Esophagus muscularis mucosa (tissue), 4 donors: Measurements from ENCODE around the gene DSCAML1. TPM values are rescaled to one million over a fixed set of nuclear protein-coding genes. Genes with fewer than 3 reads are reported as not detected.

Experiments
- DNase-seq: peaks from one replicate; pipeline ENCODE4 v3.0.0-alpha.2; 2017; ENCODE audit errors: extremely low spot score
- H3K27ac ChIP-seq, 4 donors: fragments of 200-600 bp; sonication (generic); replicated peaks in 1 of 4; 1 replicate in 3 of 4; 2 replicates in 1 of 4; pipeline ENCODE4 v1.5.1; 2016 to 2019; ENCODE audit warnings: mild to moderate bottlenecking in 1 of 4
- H3K27me3 ChIP-seq, 4 donors: fragments of 200-600 bp; sonication (generic); one replicate each; pipeline versions ENCODE4 v1.5.1 to v1.6.0; 2016 to 2019
- H3K36me3 ChIP-seq, 4 donors: fragments of 200-600 bp; sonication (generic); one replicate each; pipeline ENCODE4 v1.5.1; 2016 to 2019
- H3K4me1 ChIP-seq, 4 donors: fragments of 200-600 bp; sonication (generic); one replicate each; pipeline ENCODE4 v1.5.1; 2016 to 2019
- H3K4me3 ChIP-seq, 4 donors: fragments of 200-600 bp; sonication (generic); 1 replicate in 2 of 4; 2 replicates in 2 of 4; pipeline ENCODE4 v1.5.1; 2016 to 2019; ENCODE audit warnings: mild to moderate bottlenecking in 4 of 4, moderate library complexity in 1 of 4
- H3K9me3 ChIP-seq, 4 donors: fragments of 200-600 bp; sonication (generic); 1 replicate in 3 of 4; 2 replicates in 1 of 4; pipeline ENCODE4 v1.5.1; 2016 to 2019
- CTCF ChIP-seq, 3 experiments: fragments of 200-600 bp in 2 of 3; fragments of 450-650 bp in 1 of 3; sonication (generic) in 2 of 3; IDR thresholded peaks; one replicate each; pipeline ENCODE4 v1.5.1; 2017 to 2019; ENCODE audit warnings: antibody characterized with exemption in 3 of 3, mild to moderate bottlenecking in 2 of 3, moderate library complexity in 1 of 3
- EP300 ChIP-seq: sonication (generic); formaldehyde crosslinking; IDR thresholded peaks from one replicate; pipeline ENCODE4 v1.6.1; 2017; ENCODE audit warnings: antibody characterized with exemption
- POLR2A ChIP-seq: fragments of 450-650 bp; IDR thresholded peaks from one replicate; pipeline ENCODE4 v1.6.1; 2017; ENCODE audit warnings: antibody characterized with exemption, moderate library complexity, mild to moderate bottlenecking, low read depth
- POLR2AphosphoS5 ChIP-seq, 2 donors: sonication (generic); formaldehyde crosslinking; IDR thresholded peaks; one replicate each; pipeline ENCODE4 v1.6.1; 2017; ENCODE audit warnings: antibody characterized with exemption in 2 of 2
- WGBS: methylation state at CpG from one replicate; pipeline ENCODE4 v1.1.5; 2018; 5-methylcytosine and 5-hydroxymethylcytosine counted together
- intact Hi-C: fragments of 100-400 bp; cut with DNase I; formaldehyde crosslinking; loops from one replicate; pipeline ENCODE4 v1.15.1; 2023
- total RNA-seq, 4 donors: library from RNA; depleted of rRNA; stranded (reverse); fragments of >200 nt; gene quantifications; one replicate each; pipeline versions ENCODE4 v1.1.0 to v1.2.1, GENCODE V29; 2016

Gene DSCAML1
- total RNA-seq, 4 donors from 2014 or later: 0.50 to 5.8 (median 1.2) TPM

- Histone ChIP-seq H3K27me3 (peaks cover 0 to 24% (median 0%) of the 10 kb centered on the region in 4 donors), H3K27ac (no peak overlapping the region), H3K9me3 (no peaks in the 10 kb centered on the region), H3K4me1 (peaks cover 0 to 23% (median 17%) of the 10 kb centered on the region in 4 donors), H3K36me3 (no peaks in the 10 kb centered on the region), H3K4me3 (no peak overlapping the region)
- peak; percentile 95 for DNase-seq
- TF ChIP-seq CTCF (IDR thresholded peaks at IDR 0.05) (peak; percentile 88 to 91 (median 91)), EP300 (no peak)
- WGBS: 54% methylated on average over 22 of the region's 22 CpGs
- intact Hi-C loops: loop anchor here (5.0 to 10.0 kb wide), 2 partner anchors 137 to 245 kb away; no protein-coding TSS in a partner anchor
Observed at GRCh38 chr11:117807482-117808327, 10.7 kb upstream of the DSCAML1 start.

- Histone ChIP-seq H3K9me3 (no peaks in the 10 kb centered on the region), H3K4me1 (peaks cover 0 to 23% (median 17%) of the 10 kb centered on the region in 4 donors), H3K27me3 (peaks cover 0 to 24% (median 0%) of the 10 kb centered on the region in 4 donors), H3K4me3 (no peak overlapping the region), H3K36me3 (no peaks in the 10 kb centered on the region), H3K27ac (no peak overlapping the region)
- intact Hi-C loops: loop anchor here (5.0 to 10.0 kb wide), 2 partner anchors 138 to 245 kb away; no protein-coding TSS in a partner anchor
- 68% methylated on average over 5 of the region's 5 CpGs for WGBS
- no peak for DNase-seq
- no peak for TF ChIP-seq POLR2AphosphoS5 (IDR thresholded peaks at IDR 0.05)
- TF ChIP-seq POLR2A: no peak
- no peak for TF ChIP-seq EP300
- TF ChIP-seq CTCF (IDR thresholded peaks at IDR 0.05): no peak
Observed at GRCh38 chr11:117806846-117807245, 9.8 kb upstream of the DSCAML1 start.

- peaks cover 0 to 24% (median 0%) of the 10 kb centered on the region in 4 donors for H3K27me3 ChIP-seq
- no peak for DNase-seq
- H3K4me3 ChIP-seq: no peak overlapping the region
- intact Hi-C loops: loop anchor here (5.0 to 10.0 kb wide), 2 partner anchors 140 to 247 kb away; no protein-coding TSS in a partner anchor
- H3K36me3 ChIP-seq: no peaks in the 10 kb centered on the region
- no peaks in the 10 kb centered on the region for H3K9me3 ChIP-seq
- TF ChIP-seq POLR2AphosphoS5 (IDR thresholded peaks at IDR 0.05) (peak in 1 of 2 donors; percentile 16), CTCF (IDR thresholded peaks at IDR 0.05) (no peak)
- 58% methylated on average over 1 of the region's 1 CpG for WGBS
- peaks cover 0 to 23% (median 17%) of the 10 kb centered on the region in 4 donors for H3K4me1 ChIP-seq
- no peak overlapping the region for H3K27ac ChIP-seq
Observed at GRCh38 chr11:117805045-117805444, 8.0 kb upstream of the DSCAML1 start.

GRCh38 chr11:117803896-117804295 is 6.9 kb upstream of the DSCAML1 start:
- H3K36me3 ChIP-seq: no peaks in the 10 kb centered on the region
- TF ChIP-seq POLR2AphosphoS5 (IDR thresholded peaks at IDR 0.05): no peak
- TF ChIP-seq CTCF (IDR thresholded peaks at IDR 0.05): no peak
- no peak for TF ChIP-seq EP300
- no peak for TF ChIP-seq POLR2A
- no peak for DNase-seq
- peaks cover 0 to 14% (median 9%) of the 10 kb centered on the region in 4 donors for H3K4me1 ChIP-seq
- intact Hi-C loops: loop anchor here (10.0 kb wide), 1 partner anchor 141 kb away; no protein-coding TSS in a partner anchor
- WGBS: 99% methylated on average over 8 of the region's 8 CpGs
- H3K27me3 ChIP-seq: peaks cover 0 to 23% (median 0%) of the 10 kb centered on the region in 4 donors
- H3K9me3 ChIP-seq: no peaks in the 10 kb centered on the region
- no peak overlapping the region for H3K27ac ChIP-seq
- no peak overlapping the region for H3K4me3 ChIP-seq
